Measurements from ENCODE around the gene GOLGA7B. TPM values are rescaled to one million over a fixed set of nuclear protein-coding genes. Genes with fewer than 3 reads are reported as not detected.
A peak's percentile ranks its signal among the peaks of the same experiment; 100 is the strongest.

GOLGA7B gene
- total RNA-seq, 1 experiment from 2014 or later, result not detected

- intact Hi-C loops (cut with micrococcal nuclease), result no loop called here
- DNase-seq (ENCODE audit: unreplicated experiment), result no peak
- ChIA-PET POLR2A (no interaction called here), CTCF (interaction anchor here (0.8 to 10.4 kb wide), 2 partner anchors 14 to 37 kb away, joined by 3 to 83 read pairs; no protein-coding TSS in a partner anchor)
- peaks cover 7% of the 10 kb centered on the region for H3K4me1 Mint-ChIP-seq (ENCODE audit: insufficient read depth, unreplicated experiment)
- TF ChIP-seq, protein P1, sequence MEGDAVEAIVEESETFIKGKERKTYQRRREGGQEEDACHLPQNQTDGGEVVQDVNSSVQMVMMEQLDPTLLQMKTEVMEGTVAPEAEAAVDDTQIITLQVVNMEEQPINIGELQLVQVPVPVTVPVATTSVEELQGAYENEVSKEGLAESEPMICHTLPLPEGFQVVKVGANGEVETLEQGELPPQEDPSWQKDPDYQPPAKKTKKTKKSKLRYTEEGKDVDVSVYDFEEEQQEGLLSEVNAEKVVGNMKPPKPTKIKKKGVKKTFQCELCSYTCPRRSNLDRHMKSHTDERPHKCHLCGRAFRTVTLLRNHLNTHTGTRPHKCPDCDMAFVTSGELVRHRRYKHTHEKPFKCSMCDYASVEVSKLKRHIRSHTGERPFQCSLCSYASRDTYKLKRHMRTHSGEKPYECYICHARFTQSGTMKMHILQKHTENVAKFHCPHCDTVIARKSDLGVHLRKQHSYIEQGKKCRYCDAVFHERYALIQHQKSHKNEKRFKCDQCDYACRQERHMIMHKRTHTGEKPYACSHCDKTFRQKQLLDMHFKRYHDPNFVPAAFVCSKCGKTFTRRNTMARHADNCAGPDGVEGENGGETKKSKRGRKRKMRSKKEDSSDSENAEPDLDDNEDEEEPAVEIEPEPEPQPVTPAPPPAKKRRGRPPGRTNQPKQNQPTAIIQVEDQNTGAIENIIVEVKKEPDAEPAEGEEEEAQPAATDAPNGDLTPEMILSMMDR (IDR thresholded peaks at IDR 0.05; ENCODE audit: unreplicated experiment), result no peak
- H3K27ac Mint-ChIP-seq (ENCODE audit: low read depth, unreplicated experiment), result no peak overlapping the region
- BruUV-seq (replicated peaks), result no TSS peak
- H3K36me3 Mint-ChIP-seq (ENCODE audit: insufficient read depth, unreplicated experiment), result no peaks in the 10 kb centered on the region
- H3K9me3 Mint-ChIP-seq (ENCODE audit: unreplicated experiment), result no peaks in the 10 kb centered on the region
- peaks cover 12% of the 10 kb centered on the region for H3K27me3 Mint-ChIP-seq (ENCODE audit: insufficient read depth, unreplicated experiment)
- no peak overlapping the region for H3K4me3 Mint-ChIP-seq (ENCODE audit: unreplicated experiment)
These were observed 43.7 kb upstream of the GOLGA7B start for GRCh38 chr10:97805949-97806348.

GRCh38 chr10:97810446-97810845 lies 39.2 kb upstream of the GOLGA7B start:
- H3K4me3 Mint-ChIP-seq (ENCODE audit: unreplicated experiment), result no peak overlapping the region
- H3K9me3 Mint-ChIP-seq (ENCODE audit: unreplicated experiment), result no peaks in the 10 kb centered on the region
- TF ChIP-seq, protein P1 (IDR thresholded peaks at IDR 0.05; ENCODE audit: unreplicated experiment), result no peak
- no TSS peak for BruUV-seq (replicated peaks)
- CTCF ChIA-PET, result interaction anchor here (0.7 to 4.6 kb wide), 5 partner anchors 18 to 130 kb away, joined by 3 to 23 read pairs (median 6); no protein-coding TSS in a partner anchor
- intact Hi-C loops (cut with micrococcal nuclease), result no loop called here
- POLR2A ChIA-PET, result interaction anchor here (0.9 kb wide), 1 partner anchor 74 kb away, joined by 3 read pairs; the partner anchor contains the start of gene ZFYVE27
- peaks cover 12% of the 10 kb centered on the region for H3K4me1 Mint-ChIP-seq (ENCODE audit: insufficient read depth, unreplicated experiment)
- peak; percentile 63 for DNase-seq (ENCODE audit: unreplicated experiment)
- no peaks in the 10 kb centered on the region for H3K36me3 Mint-ChIP-seq (ENCODE audit: insufficient read depth, unreplicated experiment)
- H3K27ac Mint-ChIP-seq (ENCODE audit: low read depth, unreplicated experiment), result no peak overlapping the region
- H3K27me3 Mint-ChIP-seq (ENCODE audit: insufficient read depth, unreplicated experiment), result no peaks in the 10 kb centered on the region

DNA sequence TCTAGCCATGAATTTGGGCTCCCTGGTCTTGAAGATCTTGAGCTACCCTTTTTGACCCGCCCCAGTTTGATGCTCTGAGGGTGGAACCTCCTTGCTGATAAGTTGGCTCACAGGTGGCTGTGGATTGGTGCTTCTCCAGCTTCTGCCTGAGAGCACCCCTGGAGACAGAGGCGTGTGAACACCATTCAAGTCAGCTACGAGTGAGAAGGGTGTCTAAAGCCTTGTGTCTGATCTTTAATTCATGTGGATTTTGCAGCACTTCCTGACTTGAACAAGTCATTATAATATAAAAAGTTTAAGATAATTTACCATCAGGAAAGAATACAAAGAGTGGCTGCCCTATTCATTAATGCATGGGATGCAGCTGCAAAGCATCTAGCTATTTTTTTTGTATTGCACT lies 37.7 kb upstream of the GOLGA7B start:
- H3K27me3 Mint-ChIP-seq (ENCODE audit: insufficient read depth, unreplicated experiment), result no peaks in the 10 kb centered on the region
- intact Hi-C loops (cut with micrococcal nuclease), result no loop called here
- TF ChIP-seq, protein P1 (IDR thresholded peaks at IDR 0.05; ENCODE audit: unreplicated experiment), result no peak
- no TSS peak for BruUV-seq (replicated peaks)
- no peaks in the 10 kb centered on the region for H3K36me3 Mint-ChIP-seq (ENCODE audit: insufficient read depth, unreplicated experiment)
- peaks cover 12% of the 10 kb centered on the region for H3K4me1 Mint-ChIP-seq (ENCODE audit: insufficient read depth, unreplicated experiment)
- DNase-seq (ENCODE audit: unreplicated experiment), result no peak
- CTCF ChIA-PET, result interaction anchor here (0.6 to 4.6 kb wide), 6 partner anchors 20 to 1929 kb away, joined by 3 to 23 read pairs (median 3); no protein-coding TSS in a partner anchor
- no peaks in the 10 kb centered on the region for H3K9me3 Mint-ChIP-seq (ENCODE audit: unreplicated experiment)
- H3K27ac Mint-ChIP-seq (ENCODE audit: low read depth, unreplicated experiment), result no peak overlapping the region
- H3K4me3 Mint-ChIP-seq (ENCODE audit: unreplicated experiment), result no peak overlapping the region
- POLR2A ChIA-PET, result interaction anchor here (0.7 to 0.9 kb wide), 2 partner anchors 9 to 46 kb away, joined by 3 to 4 read pairs; no protein-coding TSS in a partner anchor

- H3K4me1 Mint-ChIP-seq (ENCODE audit: insufficient read depth, unreplicated experiment), result peaks cover 12% of the 10 kb centered on the region
- no peaks in the 10 kb centered on the region for H3K36me3 Mint-ChIP-seq (ENCODE audit: insufficient read depth, unreplicated experiment)
- no peak for DNase-seq (ENCODE audit: unreplicated experiment)
- H3K27me3 Mint-ChIP-seq (ENCODE audit: insufficient read depth, unreplicated experiment), result no peaks in the 10 kb centered on the region
- intact Hi-C loops (cut with micrococcal nuclease), result no loop called here
- TF ChIP-seq, protein P1 (IDR thresholded peaks at IDR 0.05; ENCODE audit: unreplicated experiment), result no peak
- no TSS peak for BruUV-seq (replicated peaks)
- no peak overlapping the region for H3K4me3 Mint-ChIP-seq (ENCODE audit: unreplicated experiment)
- H3K27ac Mint-ChIP-seq (ENCODE audit: low read depth, unreplicated experiment), result no peak overlapping the region
- ChIA-PET POLR2A (interaction anchor here (0.9 kb wide), 1 partner anchor 8 kb away, joined by 4 read pairs; no protein-coding TSS in a partner anchor), CTCF (interaction anchor here (4.6 kb wide), 1 partner anchor 21 kb away, joined by 23 read pairs; no protein-coding TSS in a partner anchor)
- no peaks in the 10 kb centered on the region for H3K9me3 Mint-ChIP-seq (ENCODE audit: unreplicated experiment)
These were observed 36.9 kb upstream of the GOLGA7B start for GRCh38 chr10:97812696-97813095.
